Lower leg skin (tissue), 4 donors: ENCODE results near the gene CRIP1. TPM values are rescaled to one million over a fixed set of nuclear protein-coding genes. Genes with fewer than 3 reads are reported as not detected.

Experiments used
- DNase-seq, 2 donors: peaks; one replicate each; pipeline ENCODE4 v3.0.0-alpha.2; 2019; ENCODE audit warnings: low spot score in 2 of 2
- H3K4me3 ChIP-seq: fragments of 200-600 bp; sonication (generic); 2 replicates; pipeline ENCODE4 v1.5.1; 2017; ENCODE audit warnings: mild to moderate bottlenecking, low read depth; ENCODE audit not compliant: poor library complexity, severe bottlenecking
- CTCF ChIP-seq, 3 donors: fragments of 450-650 bp; IDR thresholded peaks; one replicate each; pipeline ENCODE4 v1.5.1; 2016; ENCODE audit warnings: antibody characterized with exemption in 3 of 3, mild to moderate bottlenecking in 3 of 3, moderate library complexity in 2 of 3
- POLR2A ChIP-seq, 2 donors: fragments of 450-650 bp; IDR thresholded peaks; one replicate each; pipeline ENCODE4 v1.6.1; 2016 to 2017; ENCODE audit warnings: antibody characterized with exemption in 2 of 2, mild to moderate bottlenecking in 1 of 2, moderate library complexity in 1 of 2
- WGBS, 2 donors: methylation state at CpG; one replicate each; pipeline ENCODE4 v1.1.5; 2018; 5-methylcytosine and 5-hydroxymethylcytosine counted together
- intact Hi-C: fragments of 100-400 bp; cut with DNase I; formaldehyde crosslinking; loops from one replicate; pipeline ENCODE4 v1.15.0; 2023; ENCODE audit warnings: low total_unique reads
- total RNA-seq, 4 donors: library from RNA; depleted of rRNA; stranded (reverse); fragments of >200 nt; gene quantifications; one replicate each; pipeline ENCODE4 v1.1.0, GENCODE V29; 2016

The CRIP1 gene
- total RNA-seq, 4 donors from 2014 or later = 13.1 to 103 (median 63.2) TPM

GRCh38 chr14:105471297-105471821, 15.3 kb upstream of the CRIP1 start:
- 73 to 78% methylated on average over 12 to 14 of the region's 19 CpGs for WGBS, 2 donors
- no peak overlapping the region for H3K4me3 ChIP-seq
- intact Hi-C loops = no loop called here
- DNase-seq = no peak
- TF ChIP-seq CTCF (IDR thresholded peaks at IDR 0.05) (no peak), POLR2A (IDR thresholded peaks at IDR 0.05) (no peak)

- TF ChIP-seq POLR2A (IDR thresholded peaks at IDR 0.05) (no peak), CTCF (IDR thresholded peaks at IDR 0.05) (no peak)
- intact Hi-C loops = no loop called here
- WGBS, 2 donors = 81 to 89% methylated on average over 7 to 8 of the region's 8 CpGs
- no peak overlapping the region for H3K4me3 ChIP-seq
- DNase-seq = no peak
Measured at GRCh38 chr14:105471823-105472485, 14.7 kb upstream of the CRIP1 start.

- WGBS, 2 donors = 39 to 52% methylated on average over 11 to 12 of the region's 12 CpGs
- intact Hi-C loops = no loop called here
- TF ChIP-seq CTCF (IDR thresholded peaks at IDR 0.05) (no peak), POLR2A (IDR thresholded peaks at IDR 0.05) (no peak)
- DNase-seq = no peak
- H3K4me3 ChIP-seq = no peak overlapping the region
Measured at GRCh38 chr14:105472486-105472991, 14.1 kb upstream of the CRIP1 start.

- DNase-seq = no peak
- intact Hi-C loops = no loop called here
- TF ChIP-seq CTCF (IDR thresholded peaks at IDR 0.05) (no peak), POLR2A (IDR thresholded peaks at IDR 0.05) (no peak)
- 6 to 8% methylated on average over 3 to 4 of the region's 7 CpGs for WGBS, 2 donors
- H3K4me3 ChIP-seq = no peak overlapping the region
Measured at GRCh38 chr14:105473033-105473676, 13.5 kb upstream of the CRIP1 start.

- peak overlapping the region; percentile 32 for H3K4me3 ChIP-seq
- 1% methylated on average over 17 to 57 of the region's 60 CpGs for WGBS, 2 donors
- intact Hi-C loops = no loop called here
- no peak for TF ChIP-seq CTCF (IDR thresholded peaks at IDR 0.05)
- TF ChIP-seq POLR2A (IDR thresholded peaks at IDR 0.05) = no peak
- DNase-seq = peak; percentile 83 to 96
Measured at GRCh38 chr14:105473677-105474482, 12.8 kb upstream of the CRIP1 start.
